Stimulated activated naive CD4-positive, alpha-beta T cell treated with Interleukin-2 at 50 U/mL for 16 hours (primary cell): ENCODE measurements around the gene SIPA1.

Experiments
- DNase-seq: peaks from one replicate; lab custom pipeline; 2025; lab: John Stamatoyannopoulos, UW

Gene SIPA1, protein sequence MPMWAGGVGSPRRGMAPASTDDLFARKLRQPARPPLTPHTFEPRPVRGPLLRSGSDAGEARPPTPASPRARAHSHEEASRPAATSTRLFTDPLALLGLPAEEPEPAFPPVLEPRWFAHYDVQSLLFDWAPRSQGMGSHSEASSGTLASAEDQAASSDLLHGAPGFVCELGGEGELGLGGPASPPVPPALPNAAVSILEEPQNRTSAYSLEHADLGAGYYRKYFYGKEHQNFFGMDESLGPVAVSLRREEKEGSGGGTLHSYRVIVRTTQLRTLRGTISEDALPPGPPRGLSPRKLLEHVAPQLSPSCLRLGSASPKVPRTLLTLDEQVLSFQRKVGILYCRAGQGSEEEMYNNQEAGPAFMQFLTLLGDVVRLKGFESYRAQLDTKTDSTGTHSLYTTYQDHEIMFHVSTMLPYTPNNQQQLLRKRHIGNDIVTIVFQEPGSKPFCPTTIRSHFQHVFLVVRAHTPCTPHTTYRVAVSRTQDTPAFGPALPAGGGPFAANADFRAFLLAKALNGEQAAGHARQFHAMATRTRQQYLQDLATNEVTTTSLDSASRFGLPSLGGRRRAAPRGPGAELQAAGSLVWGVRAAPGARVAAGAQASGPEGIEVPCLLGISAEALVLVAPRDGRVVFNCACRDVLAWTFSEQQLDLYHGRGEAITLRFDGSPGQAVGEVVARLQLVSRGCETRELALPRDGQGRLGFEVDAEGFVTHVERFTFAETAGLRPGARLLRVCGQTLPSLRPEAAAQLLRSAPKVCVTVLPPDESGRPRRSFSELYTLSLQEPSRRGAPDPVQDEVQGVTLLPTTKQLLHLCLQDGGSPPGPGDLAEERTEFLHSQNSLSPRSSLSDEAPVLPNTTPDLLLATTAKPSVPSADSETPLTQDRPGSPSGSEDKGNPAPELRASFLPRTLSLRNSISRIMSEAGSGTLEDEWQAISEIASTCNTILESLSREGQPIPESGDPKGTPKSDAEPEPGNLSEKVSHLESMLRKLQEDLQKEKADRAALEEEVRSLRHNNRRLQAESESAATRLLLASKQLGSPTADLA

GRCh38 chr11:65637794-65638419, at the start of gene SIPA1:
Gene SIPA1 (plus strand): TSS chr11:65638101. CDS start chr11:65640922, 2,821 bp downstream.
- DNase-seq = peak; percentile 54

- DNase-seq = peak; percentile 74
Measured at GRCh38 chr11:65588199-65589054, 49.5 kb upstream of the SIPA1 start.

GRCh38 chr11:65589444-65590239, 48.3 kb upstream of the SIPA1 start:
- no peak for DNase-seq

- DNase-seq = no peak
Measured at GRCh38 chr11:65590240-65590738, 47.6 kb upstream of the SIPA1 start.

GRCh38 chr11:65591939-65592857, 45.7 kb upstream of the SIPA1 start:
- no peak for DNase-seq

GRCh38 chr11:65592858-65593517, 44.9 kb upstream of the SIPA1 start:
- no peak for DNase-seq

- DNase-seq = no peak
Measured at GRCh38 chr11:65593518-65594414, 44.1 kb upstream of the SIPA1 start.

DNA sequence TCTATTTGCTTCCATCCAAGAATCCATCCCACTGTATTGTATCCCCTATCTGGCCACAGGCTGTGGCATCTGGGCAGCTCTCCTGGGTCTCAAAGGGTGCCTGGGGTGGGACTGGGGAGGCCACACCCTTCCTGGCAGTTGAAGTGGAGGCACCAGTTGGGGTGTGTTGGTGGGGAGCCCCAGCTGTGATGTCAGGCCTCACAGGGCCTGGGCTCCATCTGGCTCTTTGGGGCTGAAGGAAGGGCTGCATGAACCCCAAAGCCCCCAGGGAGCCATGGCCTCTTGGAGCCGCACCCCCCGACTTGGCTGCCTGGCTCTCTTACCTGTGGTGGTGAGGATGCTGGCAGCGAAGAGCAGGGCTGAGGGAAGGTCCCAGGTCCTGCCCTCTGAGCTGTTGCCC, 42.8 kb upstream of the SIPA1 start:
- DNase-seq = no peak

GRCh38 chr11:65595543-65596281, 42.2 kb upstream of the SIPA1 start, which contains the start of gene KCNK7:
Gene KCNK7 (minus strand): TSS chr11:65595800. CDS start chr11:65595772, 28 bp downstream.
- DNase-seq = no peak

DNA sequence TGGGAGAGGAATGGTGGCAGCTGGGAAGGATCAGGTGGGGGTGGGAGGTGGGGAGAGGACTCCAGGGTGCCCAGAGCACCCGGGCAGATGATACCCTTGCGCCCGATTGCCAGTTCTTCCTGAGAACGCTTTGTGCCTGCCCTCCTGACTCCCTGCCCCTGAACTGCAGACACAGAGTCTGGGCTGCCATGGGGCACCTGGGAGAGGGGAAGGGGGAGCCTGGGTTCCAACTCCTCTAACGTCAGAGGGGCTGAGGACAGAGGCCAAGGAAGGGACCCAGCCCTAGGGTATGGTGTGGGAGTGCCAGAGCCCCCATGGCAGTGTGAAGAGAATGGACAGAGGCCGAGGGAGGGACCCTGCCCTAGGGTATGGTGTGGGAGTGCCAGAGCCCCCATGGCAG, 41.4 kb upstream of the SIPA1 start:
- no peak for DNase-seq

GRCh38 chr11:65598258-65598699, 39.6 kb upstream of the SIPA1 start:
- no peak for DNase-seq

GRCh38 chr11:65599216-65599954, 38.5 kb upstream of the SIPA1 start:
- DNase-seq = no peak

DNA sequence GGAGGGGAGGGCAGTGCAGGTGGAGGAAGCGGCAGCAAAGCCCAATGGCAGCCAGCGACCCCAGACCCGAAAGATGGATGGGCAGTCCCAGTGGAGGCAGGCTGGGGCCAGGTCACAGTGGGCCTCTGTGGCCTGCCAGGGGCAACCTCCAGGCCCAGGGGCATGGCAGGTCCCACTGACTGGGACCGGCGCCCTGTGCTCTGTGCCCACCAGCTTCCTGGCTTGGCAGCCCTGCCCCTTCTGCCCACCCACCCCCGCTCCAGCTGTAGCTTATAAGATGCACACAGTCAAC, 38.0 kb upstream of the SIPA1 start:
- no peak for DNase-seq

DNA sequence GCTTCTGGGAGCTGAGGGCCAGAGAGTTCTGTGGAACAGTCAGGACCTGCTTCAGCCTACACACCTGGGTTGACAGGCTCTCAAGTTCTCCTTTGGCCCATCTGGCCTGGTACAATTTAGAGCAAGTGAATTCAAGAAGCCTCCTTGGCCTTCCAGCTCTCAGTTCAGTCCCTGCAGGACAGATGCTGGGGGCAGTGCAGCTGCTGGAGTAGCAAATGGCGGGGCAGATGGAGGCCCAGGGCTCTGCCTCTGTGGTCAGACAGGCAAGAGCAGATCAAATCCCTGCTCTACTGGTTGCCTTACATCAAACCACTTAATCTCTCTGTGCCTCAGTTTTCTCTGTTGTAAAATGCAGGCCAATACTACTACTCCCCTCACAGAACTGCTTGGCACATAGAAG, 33.6 kb upstream of the SIPA1 start:
- DNase-seq = no peak

DNA sequence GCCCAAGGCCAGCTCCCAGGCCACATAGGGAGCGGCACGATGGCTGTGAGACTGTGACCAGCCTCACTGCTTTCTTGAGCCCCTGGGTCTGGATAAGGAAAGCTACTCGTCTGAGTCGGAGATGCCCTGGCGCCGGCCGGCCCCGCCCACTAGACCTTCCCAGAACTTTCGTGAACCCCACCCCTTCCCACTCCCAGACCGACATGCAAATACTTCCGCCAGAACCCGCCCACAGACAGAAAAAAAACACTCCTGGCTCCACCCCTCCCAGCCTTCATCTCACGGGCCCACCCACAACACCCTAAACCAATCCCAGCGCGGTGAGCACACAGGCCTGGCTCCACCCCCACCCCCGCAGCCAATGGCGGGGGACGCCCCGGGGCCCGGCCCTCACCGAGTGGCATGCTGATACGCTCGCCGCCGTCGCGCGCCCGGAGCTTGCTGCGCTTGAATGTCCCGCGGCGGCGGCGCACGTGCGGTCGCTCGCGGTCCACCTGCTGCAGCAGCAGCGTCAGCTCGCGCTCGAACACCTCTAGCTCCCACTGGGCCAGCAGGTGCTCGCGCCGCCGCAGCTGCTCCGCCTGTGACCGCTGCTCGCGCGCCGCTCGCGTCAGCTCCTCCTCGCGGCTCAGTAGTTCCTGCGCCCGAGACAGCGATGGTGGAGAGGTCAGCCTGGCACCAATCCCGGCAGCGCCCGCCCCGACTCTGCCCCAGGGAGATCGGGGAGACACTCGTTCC, 30.9 kb upstream of the SIPA1 start:
- no peak for DNase-seq
